WTC11 (cell line): ENCODE data around the gene IRX3. TPM values are rescaled to one million over a fixed set of nuclear protein-coding genes. Genes with fewer than 3 reads are reported as not detected.
"Not testable (repeated sequence)": the region's sequence is repeated elsewhere in the genome, so short reads cannot be mapped to it uniquely, and the experiment has no call there.

Experiments used
- ATAC-seq: fragments of 200-7000 bp; cut with Tn5 transposase; 2 replicates; pipeline ENCODE4 v1.10.0; 2021; ENCODE audit warnings: mild to moderate bottlenecking, moderate library complexity
- CTCF ChIA-PET: fragments of 300-600 bp; sonication (Branson Sonifier 250); formaldehyde crosslinking; loops from one replicate; lab custom pipeline; 2021; ENCODE audit warnings: antibody characterized with exemption; lab: Charles Lee
- POLR2A ChIA-PET: fragments of 350-600 bp; sonication (Branson Sonifier 250); formaldehyde crosslinking; loops from one replicate; lab custom pipeline; 2021; ENCODE audit warnings: antibody characterized with exemption; lab: Charles Lee
- DNase-seq: peaks from one replicate; pipeline ENCODE4 v3.0.0; 2021; ENCODE audit warnings: low spot score
- H3K27ac Mint-ChIP-seq: 2 replicates; pipeline ENCODE4 v1.8.0; 2021; ENCODE audit warnings: mixed read lengths
- H3K27me3 Mint-ChIP-seq: 2 replicates; pipeline ENCODE4 v1.8.0; 2021; ENCODE audit warnings: low read depth, mild to moderate bottlenecking, moderate library complexity, mixed read lengths
- H3K36me3 Mint-ChIP-seq: 2 replicates; pipeline ENCODE4 v1.8.0; 2021; ENCODE audit warnings: mixed read lengths
- H3K4me1 Mint-ChIP-seq: 2 replicates; pipeline ENCODE4 v1.8.0; 2022; ENCODE audit warnings: mixed read lengths
- H3K4me3 Mint-ChIP-seq: 2 replicates; pipeline ENCODE4 v1.8.0; 2021; ENCODE audit warnings: mild to moderate bottlenecking, moderate library complexity, mixed read lengths
- H3K9me3 Mint-ChIP-seq: 2 replicates; pipeline ENCODE4 v1.8.0; 2021; ENCODE audit warnings: mixed read lengths
- ESRRA ChIP-seq: sonication (generic); formaldehyde crosslinking; IDR thresholded peaks from 2 replicates; pipeline ENCODE4 v1.8.1; 2022; ENCODE audit warnings: mild to moderate bottlenecking, missing genetic modification reagents, borderline replicate concordance
- FOXK1 ChIP-seq: sonication (generic); formaldehyde crosslinking; IDR thresholded peaks from 2 replicates; pipeline ENCODE4 v1.8.0; 2022; ENCODE audit warnings: mild to moderate bottlenecking, moderate library complexity, missing genetic modification reagents
- GRHL2 ChIP-seq: fragments of 250-450 bp; sonication (Bioruptor Pico); IDR thresholded peaks from 2 replicates; pipeline ENCODE4 v1.8.0; 2022; ENCODE audit warnings: mild to moderate bottlenecking, moderate library complexity; ENCODE audit not compliant: insufficient replicate concordance, severe bottlenecking
- MXD4 ChIP-seq: fragments of 250-450 bp; sonication (Bioruptor Pico); IDR thresholded peaks from 2 replicates; pipeline ENCODE4 v1.8.0; 2021; ENCODE audit warnings: mild to moderate bottlenecking, moderate library complexity, borderline replicate concordance
- ZNF263 ChIP-seq: sonication (generic); formaldehyde crosslinking; IDR thresholded peaks from 2 replicates; pipeline ENCODE4 v1.8.1; 2022; ENCODE audit warnings: low read depth, mild to moderate bottlenecking, moderate library complexity, missing genetic modification reagents
- total RNA-seq: library from RNA; stranded (reverse); gene quantifications from 3 replicates; pipeline ENCODE4 v1.2.3, GENCODE V29; 2021
- TF ChIP-seq, protein P1 (sequence below): fragments of 250-450 bp; sonication (Bioruptor Pico); IDR thresholded peaks from 2 replicates; pipeline ENCODE4 v1.9.0; 2021; ENCODE audit warnings: mild to moderate bottlenecking
- TF ChIP-seq, protein P2 (sequence below): sonication (generic); formaldehyde crosslinking; IDR thresholded peaks from 2 replicates; pipeline ENCODE4 v1.8.0; 2023; ENCODE audit warnings: missing genetic modification reagents, mild to moderate bottlenecking, borderline replicate concordance
- TF ChIP-seq, protein P3 (sequence below): fragments of 250-450 bp; sonication (Bioruptor Pico); IDR thresholded peaks from 2 replicates; pipeline ENCODE4 v1.9.0; 2021; ENCODE audit warnings: mild to moderate bottlenecking, borderline replicate concordance

IRX3 gene
- total RNA-seq, 1 experiment from 2014 or later = 1.1 TPM

DNA sequence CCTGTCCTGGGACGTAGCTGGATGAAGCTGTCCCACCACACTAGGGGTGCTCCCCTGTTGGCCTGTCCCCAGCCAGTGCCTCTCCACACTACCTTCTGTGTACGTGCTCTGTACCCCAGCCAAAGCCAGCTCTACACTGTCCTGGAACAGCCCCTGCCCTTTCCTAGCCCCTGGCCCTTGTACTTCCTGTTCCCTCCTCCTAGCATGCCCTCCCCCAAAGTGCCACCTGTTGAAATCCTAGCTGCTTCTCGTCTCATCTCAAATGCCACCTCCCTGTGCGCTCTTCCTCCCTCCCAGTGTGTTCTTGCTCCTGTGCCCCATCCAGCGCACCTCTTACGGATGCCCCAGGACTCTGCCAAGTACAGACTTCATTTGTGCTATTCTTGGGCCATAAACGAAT is 33.5 kb downstream of the IRX3 start:
- Mint-ChIP-seq H3K27ac (no peak overlapping the region), H3K36me3 (no peaks in the 10 kb centered on the region), H3K27me3 (no peaks in the 10 kb centered on the region; the same call in none of the 2 replicates), H3K4me1 (no peaks in the 10 kb centered on the region), H3K4me3 (no peak overlapping the region), H3K9me3 (peaks cover 5% of the 10 kb centered on the region; the same call in 1 of the 2 replicates)
- DNase-seq (no peak), ATAC-seq (no peak)
- POLR2A ChIA-PET = no interaction called here
- TF ChIP-seq, protein P1, sequence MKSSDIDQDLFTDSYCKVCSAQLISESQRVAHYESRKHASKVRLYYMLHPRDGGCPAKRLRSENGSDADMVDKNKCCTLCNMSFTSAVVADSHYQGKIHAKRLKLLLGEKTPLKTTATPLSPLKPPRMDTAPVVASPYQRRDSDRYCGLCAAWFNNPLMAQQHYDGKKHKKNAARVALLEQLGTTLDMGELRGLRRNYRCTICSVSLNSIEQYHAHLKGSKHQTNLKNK = no peak
- TF ChIP-seq ZNF263 (CRISPR knock-in tag) (no peak), MXD4 (CRISPR knock-in tag) (no peak)
- TF ChIP-seq, protein P2, sequence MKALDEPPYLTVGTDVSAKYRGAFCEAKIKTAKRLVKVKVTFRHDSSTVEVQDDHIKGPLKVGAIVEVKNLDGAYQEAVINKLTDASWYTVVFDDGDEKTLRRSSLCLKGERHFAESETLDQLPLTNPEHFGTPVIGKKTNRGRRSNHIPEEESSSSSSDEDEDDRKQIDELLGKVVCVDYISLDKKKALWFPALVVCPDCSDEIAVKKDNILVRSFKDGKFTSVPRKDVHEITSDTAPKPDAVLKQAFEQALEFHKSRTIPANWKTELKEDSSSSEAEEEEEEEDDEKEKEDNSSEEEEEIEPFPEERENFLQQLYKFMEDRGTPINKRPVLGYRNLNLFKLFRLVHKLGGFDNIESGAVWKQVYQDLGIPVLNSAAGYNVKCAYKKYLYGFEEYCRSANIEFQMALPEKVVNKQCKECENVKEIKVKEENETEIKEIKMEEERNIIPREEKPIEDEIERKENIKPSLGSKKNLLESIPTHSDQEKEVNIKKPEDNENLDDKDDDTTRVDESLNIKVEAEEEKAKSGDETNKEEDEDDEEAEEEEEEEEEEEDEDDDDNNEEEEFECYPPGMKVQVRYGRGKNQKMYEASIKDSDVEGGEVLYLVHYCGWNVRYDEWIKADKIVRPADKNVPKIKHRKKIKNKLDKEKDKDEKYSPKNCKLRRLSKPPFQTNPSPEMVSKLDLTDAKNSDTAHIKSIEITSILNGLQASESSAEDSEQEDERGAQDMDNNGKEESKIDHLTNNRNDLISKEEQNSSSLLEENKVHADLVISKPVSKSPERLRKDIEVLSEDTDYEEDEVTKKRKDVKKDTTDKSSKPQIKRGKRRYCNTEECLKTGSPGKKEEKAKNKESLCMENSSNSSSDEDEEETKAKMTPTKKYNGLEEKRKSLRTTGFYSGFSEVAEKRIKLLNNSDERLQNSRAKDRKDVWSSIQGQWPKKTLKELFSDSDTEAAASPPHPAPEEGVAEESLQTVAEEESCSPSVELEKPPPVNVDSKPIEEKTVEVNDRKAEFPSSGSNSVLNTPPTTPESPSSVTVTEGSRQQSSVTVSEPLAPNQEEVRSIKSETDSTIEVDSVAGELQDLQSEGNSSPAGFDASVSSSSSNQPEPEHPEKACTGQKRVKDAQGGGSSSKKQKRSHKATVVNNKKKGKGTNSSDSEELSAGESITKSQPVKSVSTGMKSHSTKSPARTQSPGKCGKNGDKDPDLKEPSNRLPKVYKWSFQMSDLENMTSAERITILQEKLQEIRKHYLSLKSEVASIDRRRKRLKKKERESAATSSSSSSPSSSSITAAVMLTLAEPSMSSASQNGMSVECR (CRISPR knock-in tag) = no peak
- TF ChIP-seq, protein P3, sequence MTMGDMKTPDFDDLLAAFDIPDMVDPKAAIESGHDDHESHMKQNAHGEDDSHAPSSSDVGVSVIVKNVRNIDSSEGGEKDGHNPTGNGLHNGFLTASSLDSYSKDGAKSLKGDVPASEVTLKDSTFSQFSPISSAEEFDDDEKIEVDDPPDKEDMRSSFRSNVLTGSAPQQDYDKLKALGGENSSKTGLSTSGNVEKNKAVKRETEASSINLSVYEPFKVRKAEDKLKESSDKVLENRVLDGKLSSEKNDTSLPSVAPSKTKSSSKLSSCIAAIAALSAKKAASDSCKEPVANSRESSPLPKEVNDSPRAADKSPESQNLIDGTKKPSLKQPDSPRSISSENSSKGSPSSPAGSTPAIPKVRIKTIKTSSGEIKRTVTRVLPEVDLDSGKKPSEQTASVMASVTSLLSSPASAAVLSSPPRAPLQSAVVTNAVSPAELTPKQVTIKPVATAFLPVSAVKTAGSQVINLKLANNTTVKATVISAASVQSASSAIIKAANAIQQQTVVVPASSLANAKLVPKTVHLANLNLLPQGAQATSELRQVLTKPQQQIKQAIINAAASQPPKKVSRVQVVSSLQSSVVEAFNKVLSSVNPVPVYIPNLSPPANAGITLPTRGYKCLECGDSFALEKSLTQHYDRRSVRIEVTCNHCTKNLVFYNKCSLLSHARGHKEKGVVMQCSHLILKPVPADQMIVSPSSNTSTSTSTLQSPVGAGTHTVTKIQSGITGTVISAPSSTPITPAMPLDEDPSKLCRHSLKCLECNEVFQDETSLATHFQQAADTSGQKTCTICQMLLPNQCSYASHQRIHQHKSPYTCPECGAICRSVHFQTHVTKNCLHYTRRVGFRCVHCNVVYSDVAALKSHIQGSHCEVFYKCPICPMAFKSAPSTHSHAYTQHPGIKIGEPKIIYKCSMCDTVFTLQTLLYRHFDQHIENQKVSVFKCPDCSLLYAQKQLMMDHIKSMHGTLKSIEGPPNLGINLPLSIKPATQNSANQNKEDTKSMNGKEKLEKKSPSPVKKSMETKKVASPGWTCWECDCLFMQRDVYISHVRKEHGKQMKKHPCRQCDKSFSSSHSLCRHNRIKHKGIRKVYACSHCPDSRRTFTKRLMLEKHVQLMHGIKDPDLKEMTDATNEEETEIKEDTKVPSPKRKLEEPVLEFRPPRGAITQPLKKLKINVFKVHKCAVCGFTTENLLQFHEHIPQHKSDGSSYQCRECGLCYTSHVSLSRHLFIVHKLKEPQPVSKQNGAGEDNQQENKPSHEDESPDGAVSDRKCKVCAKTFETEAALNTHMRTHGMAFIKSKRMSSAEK (CRISPR knock-in tag) = no peak
- CTCF ChIA-PET = no interaction called here

DNA sequence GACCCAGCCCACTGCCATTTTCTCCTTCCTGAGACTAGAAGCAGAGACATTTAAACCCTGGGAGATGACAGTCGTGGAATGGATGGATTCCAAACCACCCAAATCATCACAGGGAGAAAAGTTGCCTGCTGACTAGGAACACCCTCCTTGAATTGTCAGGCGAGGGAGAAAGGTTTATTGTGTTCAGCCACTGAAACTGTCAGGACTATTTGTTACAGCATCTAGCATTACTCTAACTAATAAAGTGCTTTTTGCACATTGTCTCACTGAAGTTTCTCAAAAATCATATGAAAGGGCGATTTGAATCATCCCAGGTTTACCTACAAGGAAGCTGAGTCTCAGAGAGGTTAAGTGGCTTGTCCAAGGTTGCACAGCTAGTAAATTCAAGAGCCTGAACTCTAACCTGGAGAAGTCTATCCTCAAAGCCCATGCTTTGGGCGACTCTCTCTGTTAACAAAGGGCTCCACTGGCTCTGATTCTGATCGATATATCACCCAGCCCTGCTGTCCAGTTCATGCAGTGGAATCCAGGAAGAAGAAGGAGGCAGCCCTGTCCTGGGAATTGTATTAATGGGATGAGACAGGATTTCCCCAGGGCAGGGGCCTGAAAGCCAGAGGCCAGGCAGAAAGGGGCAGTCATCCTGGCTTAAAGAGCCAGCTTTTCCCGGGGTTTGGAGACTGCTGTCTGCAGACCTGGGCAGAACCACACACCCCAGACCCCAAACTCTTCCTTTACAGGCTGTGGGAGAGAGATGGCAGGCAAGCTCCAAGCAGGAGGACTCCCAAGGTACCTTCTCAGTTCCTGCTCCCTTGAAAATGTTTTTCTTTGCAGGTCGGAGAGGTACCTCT is 37.5 kb downstream of the IRX3 start:
- Mint-ChIP-seq H3K36me3 (no peaks in the 10 kb centered on the region), H3K4me3 (no peak overlapping the region), H3K27me3 (no peaks in the 10 kb centered on the region; the same call in none of the 2 replicates), H3K27ac (no peak overlapping the region), H3K4me1 (no peaks in the 10 kb centered on the region), H3K9me3 (peaks cover 13% of the 10 kb centered on the region)
- POLR2A ChIA-PET = no interaction called here
- ATAC-seq (no peak), DNase-seq (no peak)
- CTCF ChIA-PET = no interaction called here
- no peak for TF ChIP-seq FOXK1 (CRISPR knock-in tag)
- TF ChIP-seq GRHL2 (CRISPR knock-in tag) = no peak
- no peak for TF ChIP-seq ESRRA (CRISPR knock-in tag)

DNA sequence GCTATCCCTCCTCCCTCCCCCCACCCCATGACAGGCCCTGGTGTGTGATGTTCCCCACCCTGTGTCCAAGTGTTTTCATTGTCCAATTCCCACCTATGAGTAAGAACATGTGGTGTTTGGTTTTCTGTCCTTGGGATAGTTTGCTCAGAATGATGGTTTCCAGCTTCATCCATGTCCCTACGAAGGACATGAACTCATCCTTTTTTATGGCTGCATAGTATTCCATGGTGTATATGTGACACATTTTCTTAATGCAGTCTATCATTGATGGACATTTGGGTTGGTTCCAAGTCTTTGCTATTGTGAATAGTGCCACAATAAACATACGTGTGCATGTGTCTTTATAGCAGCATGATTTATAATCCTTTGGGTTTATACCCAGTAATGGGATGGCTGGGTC is 38.9 kb downstream of the IRX3 start:
- H3K4me3 Mint-ChIP-seq, H3K4me1 Mint-ChIP-seq, ATAC-seq, CTCF ChIA-PET, POLR2A ChIA-PET, H3K36me3 Mint-ChIP-seq, DNase-seq, H3K27me3 Mint-ChIP-seq, H3K27ac Mint-ChIP-seq: not testable (repeated sequence)
- H3K9me3 Mint-ChIP-seq = peaks cover 17% of the 10 kb centered on the region
